Measurements from ENCODE around the gene OR1L4.

OR1L4 gene, protein sequence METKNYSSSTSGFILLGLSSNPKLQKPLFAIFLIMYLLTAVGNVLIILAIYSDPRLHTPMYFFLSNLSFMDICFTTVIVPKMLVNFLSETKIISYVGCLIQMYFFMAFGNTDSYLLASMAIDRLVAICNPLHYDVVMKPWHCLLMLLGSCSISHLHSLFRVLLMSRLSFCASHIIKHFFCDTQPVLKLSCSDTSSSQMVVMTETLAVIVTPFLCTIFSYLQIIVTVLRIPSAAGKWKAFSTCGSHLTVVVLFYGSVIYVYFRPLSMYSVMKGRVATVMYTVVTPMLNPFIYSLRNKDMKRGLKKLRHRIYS

DNA sequence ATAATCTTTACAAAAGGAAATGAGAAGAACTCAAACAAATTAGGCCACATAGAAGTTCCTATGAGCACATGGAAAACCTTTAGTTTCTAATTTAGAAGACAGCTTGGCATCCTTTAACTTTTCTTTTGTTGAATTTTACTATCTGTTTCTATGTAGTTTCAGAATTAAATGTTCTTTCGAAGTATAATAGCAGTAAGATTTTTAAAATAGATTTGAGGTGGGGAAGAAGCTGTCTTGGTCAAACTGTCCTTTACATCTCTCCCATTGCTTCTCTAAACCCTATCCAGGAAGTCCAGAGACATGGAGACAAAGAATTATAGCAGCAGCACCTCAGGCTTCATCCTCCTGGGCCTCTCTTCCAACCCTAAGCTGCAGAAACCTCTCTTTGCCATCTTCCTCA, at the start of gene OR1L4:
Gene OR1L4, plus strand, starts transcription at position 301 of the 400 bp plus-strand sequence. Its CDS starts 0 bp downstream, at position 301.
- no peak for DNase-seq

DNA sequence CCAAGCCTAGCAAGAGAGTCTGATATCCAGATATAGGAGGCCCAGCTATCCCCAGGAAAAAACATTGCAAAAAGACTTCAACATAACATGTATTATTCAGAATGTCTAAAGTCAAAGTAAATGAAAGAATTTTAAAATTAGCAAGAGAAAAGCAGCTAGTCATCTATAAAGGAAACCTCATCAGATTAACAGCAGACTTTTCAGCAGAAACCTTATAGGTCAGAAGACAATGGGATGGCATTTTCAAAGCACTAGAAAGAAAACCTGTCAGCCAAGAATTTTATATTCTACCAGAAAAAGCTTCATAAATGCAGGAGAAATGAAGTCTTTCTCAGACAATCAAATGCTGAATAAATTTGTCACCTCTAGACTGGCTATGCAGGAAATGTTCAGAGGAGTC, 38.9 kb upstream of the OR1L4 start:
- DNase-seq, result no peak

- DNase-seq, result no peak
Observed at GRCh38 chr9:122695696-122696095, 28.1 kb upstream of the OR1L4 start.

GRCh38 chr9:122718038-122718437, 5.8 kb upstream of the OR1L4 start:
- no peak for DNase-seq

DNA sequence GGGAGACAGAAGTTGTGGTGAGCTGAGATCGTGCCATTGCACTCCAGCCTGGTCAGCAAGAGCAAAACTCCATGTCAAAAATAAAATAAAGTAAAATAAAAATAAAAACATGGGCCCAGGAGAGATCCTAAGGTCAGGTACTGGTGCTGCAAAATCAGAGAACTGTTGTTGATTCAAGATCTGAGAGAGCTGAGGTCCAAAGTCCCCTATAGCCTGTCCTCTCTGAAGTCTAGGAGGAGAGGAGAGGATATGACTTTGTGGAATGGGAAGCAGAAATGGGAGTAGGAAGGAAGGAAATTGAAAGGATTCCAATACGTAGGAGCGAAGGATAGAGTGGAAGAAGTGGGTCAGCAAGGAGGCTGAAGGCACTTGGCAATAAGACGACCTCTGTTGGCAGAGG, 4.6 kb upstream of the OR1L4 start:
- no peak for DNase-seq

- no peak for DNase-seq
Observed at GRCh38 chr9:122742003-122742402, 18.2 kb downstream of the OR1L4 start, which contains the start of gene OR1L6. Gene OR1L6 (plus strand): TSS chr9:122742303. CDS start chr9:122749848, 7,545 bp downstream.

DNA sequence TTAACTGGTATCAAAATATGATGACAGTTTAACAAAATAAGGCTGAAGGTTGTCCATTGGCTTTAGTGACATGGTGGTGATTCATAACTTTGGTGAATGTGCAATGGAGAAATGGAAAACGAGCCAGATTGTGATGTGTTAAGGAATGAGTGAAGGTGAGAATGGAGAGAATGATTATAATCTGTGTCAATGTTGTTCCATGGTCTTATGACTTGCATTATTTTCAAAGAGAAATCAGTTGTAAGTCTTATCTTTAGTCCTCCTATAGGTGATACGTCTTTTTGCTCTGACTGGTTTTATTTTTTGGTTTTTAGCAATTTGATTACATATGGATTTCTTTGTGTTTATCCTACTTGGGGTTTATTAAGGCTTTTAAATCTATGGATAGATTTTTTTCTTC, 31.0 kb downstream of the OR1L4 start:
- DNase-seq, result no peak

DNA sequence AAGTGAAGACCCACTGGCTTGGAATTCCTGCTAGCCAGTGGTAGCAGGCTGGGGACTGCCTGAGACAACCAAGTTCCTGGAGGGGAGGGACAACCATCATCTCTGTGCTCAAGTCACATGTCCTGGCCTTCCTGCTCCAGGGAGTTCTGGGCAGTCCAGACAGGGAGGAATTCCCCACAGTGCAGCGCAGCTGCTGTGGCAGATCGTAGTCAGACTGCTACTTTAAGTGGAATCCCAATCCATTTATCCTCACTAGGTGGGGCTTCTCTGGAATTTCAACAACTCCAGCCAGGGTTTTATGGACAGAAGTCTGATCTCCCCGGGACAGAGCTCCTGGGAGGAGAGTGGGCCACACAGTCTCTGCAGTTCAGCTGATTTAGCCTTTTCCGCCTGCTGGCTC, 44.0 kb downstream of the OR1L4 start:
- no peak for DNase-seq
